Mesenchymal stem cell (in vitro differentiated cells and primary cell): ENCODE data around the gene MED9.

Source experiments
- DNase-seq: peaks from one replicate; pipeline ENCODE4 v3.0.0-alpha.2; 2013
- H2AFZ ChIP-seq: one replicate; pipeline ENCODE4 v1.6.1; 2013; ENCODE audit warnings: low read depth, mild to moderate bottlenecking, control low read depth, inconsistent platforms, low read length, moderate library complexity
- H2AK5ac ChIP-seq: 2 replicates; pipeline ENCODE4 v1.6.1; 2013; ENCODE audit warnings: low read length, moderate library complexity, mild to moderate bottlenecking, inconsistent platforms; ENCODE audit not compliant: severe bottlenecking
- H2BK120ac ChIP-seq: one replicate; pipeline ENCODE4 v1.6.1; 2013; ENCODE audit warnings: low read depth, mild to moderate bottlenecking, inconsistent platforms, low read length, moderate library complexity
- H2BK12ac ChIP-seq, 2 experiments: one replicate each; pipeline ENCODE4 v1.6.1; 2013; ENCODE audit warnings: inconsistent platforms in 2 of 2, low read length in 2 of 2, mild to moderate bottlenecking in 2 of 2, moderate library complexity in 2 of 2, control low read depth in 1 of 2
- H2BK15ac ChIP-seq: one replicate; pipeline ENCODE4 v1.6.1; 2013; ENCODE audit warnings: mild to moderate bottlenecking, low read depth, inconsistent platforms; ENCODE audit not compliant: poor library complexity, severe bottlenecking
- H2BK5ac ChIP-seq: 2 replicates; pipeline ENCODE4 v1.6.1; 2013; ENCODE audit warnings: low read depth, mild to moderate bottlenecking, low read length, control low read depth, inconsistent platforms; ENCODE audit not compliant: poor library complexity, severe bottlenecking
- H3K14ac ChIP-seq, 2 experiments: one replicate each; pipeline ENCODE4 v1.6.1; 2013; ENCODE audit warnings: inconsistent platforms in 2 of 2, low read length in 2 of 2, control low read depth in 1 of 2, mild to moderate bottlenecking in 1 of 2, moderate library complexity in 1 of 2
- H3K18ac ChIP-seq, 2 experiments: one replicate each; pipeline ENCODE4 v1.6.1; 2013; ENCODE audit warnings: inconsistent platforms in 2 of 2, low read length in 2 of 2, control low read depth in 1 of 2, low read depth in 1 of 2, mild to moderate bottlenecking in 1 of 2
- H3K23ac ChIP-seq, 2 experiments: one replicate each; pipeline ENCODE4 v1.6.1; 2013; ENCODE audit warnings: inconsistent platforms in 2 of 2, low read length in 2 of 2, mild to moderate bottlenecking in 2 of 2, moderate library complexity in 2 of 2, control low read depth in 1 of 2
- H3K27ac ChIP-seq: 2 replicates; pipeline ENCODE4 v1.5.1; 2013; ENCODE audit warnings: mild to moderate bottlenecking, moderate library complexity, low read length, control low read depth, inconsistent platforms; ENCODE audit not compliant: poor library complexity, severe bottlenecking
- H3K27me3 ChIP-seq, 2 experiments: 2 replicates each; pipeline versions ENCODE4 v1.6.1 to v1.7.0; 2013; ENCODE audit warnings: low read length in 2 of 2, mild to moderate bottlenecking in 2 of 2, moderate library complexity in 2 of 2, control low read depth in 1 of 2, inconsistent platforms in 1 of 2; ENCODE audit not compliant: control insufficient read depth in 1 of 2, insufficient read depth in 1 of 2
- H3K36me3 ChIP-seq, 2 experiments: 2 replicates each; pipeline versions ENCODE4 v1.6.1 to v1.7.0; 2013; ENCODE audit warnings: low read length in 2 of 2, control low read depth in 1 of 2, inconsistent platforms in 1 of 2, low read depth in 1 of 2, mild to moderate bottlenecking in 1 of 2; ENCODE audit not compliant: insufficient read depth in 2 of 2, control insufficient read depth in 1 of 2
- H3K4ac ChIP-seq, 2 experiments: one replicate each; pipeline ENCODE4 v1.6.1; 2013; ENCODE audit warnings: inconsistent platforms in 2 of 2, low read length in 2 of 2, mild to moderate bottlenecking in 2 of 2, moderate library complexity in 2 of 2, control low read depth in 1 of 2, low read depth in 1 of 2
- H3K4me1 ChIP-seq: 2 replicates; pipeline ENCODE4 v1.6.1; 2013; ENCODE audit warnings: low read depth, low read length, control low read depth; ENCODE audit not compliant: control insufficient read depth, insufficient read depth
- H3K4me2 ChIP-seq: 2 replicates; pipeline ENCODE4 v1.6.1; 2013; ENCODE audit warnings: low read length, mild to moderate bottlenecking, inconsistent platforms; ENCODE audit not compliant: poor library complexity, severe bottlenecking
- H3K4me3 ChIP-seq, 2 experiments: 2 replicates each; pipeline versions ENCODE4 v1.5.1 to v1.7.0; 2013; ENCODE audit warnings: low read length in 2 of 2, mild to moderate bottlenecking in 2 of 2, control low read depth in 1 of 2, low read depth in 1 of 2; ENCODE audit not compliant: insufficient read depth in 1 of 2
- H3K79me1 ChIP-seq: replicated peaks from 2 replicates; pipeline ENCODE4 v1.6.1; 2013; ENCODE audit warnings: mild to moderate bottlenecking, control low read depth, low read length, inconsistent platforms; ENCODE audit not compliant: poor library complexity, severe bottlenecking
- H3K9ac ChIP-seq: 2 replicates; pipeline ENCODE4 v1.7.0; 2013; ENCODE audit warnings: mild to moderate bottlenecking, low read length, moderate library complexity
- H3K9me3 ChIP-seq: 2 replicates; pipeline ENCODE4 v1.7.0; 2013; ENCODE audit warnings: mild to moderate bottlenecking, low read length; ENCODE audit not compliant: control insufficient read depth
- H4K8ac ChIP-seq: one replicate; pipeline ENCODE4 v1.6.1; 2013; ENCODE audit warnings: inconsistent platforms, mild to moderate bottlenecking, low read length, moderate library complexity
- H4K91ac ChIP-seq: one replicate; pipeline ENCODE4 v1.6.1; 2013; ENCODE audit warnings: mild to moderate bottlenecking, low read length, inconsistent platforms
- WGBS: methylation state at CpG from one replicate; pipeline ENCODE4 v1.1.7; 2013; ENCODE audit warnings: mixed read lengths; 5-methylcytosine and 5-hydroxymethylcytosine counted together

MED9 gene

DNA sequence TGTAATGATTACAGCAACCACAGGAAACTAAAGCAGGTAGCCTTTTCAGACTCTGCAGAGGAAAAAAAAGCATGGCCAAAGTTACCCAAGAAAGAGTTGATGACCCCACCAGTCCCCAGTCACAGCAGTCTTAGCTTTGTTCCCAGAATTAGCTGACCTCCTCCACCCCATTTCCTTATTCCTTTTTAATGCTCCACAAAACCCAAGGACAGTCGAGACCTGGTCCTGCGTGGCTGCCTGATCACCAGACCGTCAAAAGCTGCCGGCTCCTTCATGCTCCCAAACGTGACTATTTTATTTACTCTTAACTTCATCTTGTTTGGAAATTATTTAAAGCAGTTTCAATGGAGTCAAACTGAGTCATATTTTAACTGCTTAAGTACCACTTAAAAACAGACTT is 28.7 kb upstream of the MED9 start:
- Histone ChIP-seq H3K23ac (no peak overlapping the region), H4K91ac (no peak overlapping the region), H3K27ac (peak overlapping the region; percentile 31), H3K18ac (no peak overlapping the region), H3K4ac (no peak overlapping the region), H3K9me3 (no peaks in the 10 kb centered on the region), H3K4me2 (no peak overlapping the region), H3K4me1 (peaks cover 18% of the 10 kb centered on the region), H2AFZ (no peak overlapping the region), H4K8ac (no peak overlapping the region), H3K27me3 (peaks cover 5 to 8% of the 10 kb centered on the region in 2 experiments), H2BK120ac (no peak overlapping the region), H3K14ac (no peak overlapping the region), H2BK12ac (no peak overlapping the region), H2BK5ac (no peak overlapping the region), H2AK5ac (no peak overlapping the region), H2BK15ac (no peak overlapping the region), H3K4me3 (no peak overlapping the region), H3K36me3 (no peaks in the 10 kb centered on the region), H3K79me1 (no peaks in the 10 kb centered on the region), H3K9ac (no peak overlapping the region)
- no CpG with 5 or more reads among the region's 5 CpGs for WGBS
- no peak for DNase-seq

DNA sequence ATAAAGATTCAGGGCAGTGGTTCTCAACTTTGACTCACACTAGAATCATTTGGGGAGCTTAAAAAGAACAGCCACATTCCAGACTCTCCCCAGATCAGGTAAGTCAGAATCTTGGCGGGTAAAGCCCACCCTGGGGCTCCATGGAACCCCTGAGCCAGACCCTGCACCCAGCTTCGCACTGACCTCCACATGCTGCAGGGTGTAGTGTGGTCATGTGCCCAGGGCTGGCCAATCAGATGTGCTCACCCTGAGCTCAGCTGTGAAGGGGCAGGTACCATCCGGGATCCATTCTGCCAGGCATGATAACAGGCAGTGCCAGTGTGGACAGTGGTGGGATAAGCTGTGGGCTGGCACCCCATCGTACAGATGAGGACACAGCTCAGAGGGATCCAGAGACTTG is 28.1 kb upstream of the MED9 start:
- no peak overlapping the region for H3K4ac ChIP-seq
- no peak overlapping the region for H2BK120ac ChIP-seq
- no peaks in the 10 kb centered on the region for H3K36me3 ChIP-seq
- H3K79me1 ChIP-seq = no peaks in the 10 kb centered on the region
- no peak overlapping the region for H3K4me3 ChIP-seq
- no peak overlapping the region for H2AK5ac ChIP-seq
- no peak overlapping the region for H3K27ac ChIP-seq
- no peak overlapping the region for H4K8ac ChIP-seq
- H2AFZ ChIP-seq = no peak overlapping the region
- 88% methylated on average over 4 of the region's 4 CpGs for WGBS
- H2BK15ac ChIP-seq = no peak overlapping the region
- peaks cover 18% of the 10 kb centered on the region for H3K4me1 ChIP-seq
- no peak overlapping the region for H3K4me2 ChIP-seq
- H2BK12ac ChIP-seq = no peak overlapping the region
- H3K27me3 ChIP-seq = peaks cover 6 to 11% of the 10 kb centered on the region in 2 experiments
- H2BK5ac ChIP-seq = no peak overlapping the region
- H3K18ac ChIP-seq = no peak overlapping the region
- DNase-seq = no peak
- H3K9me3 ChIP-seq = no peaks in the 10 kb centered on the region
- H3K14ac ChIP-seq = no peak overlapping the region
- no peak overlapping the region for H4K91ac ChIP-seq
- no peak overlapping the region for H3K23ac ChIP-seq
- peak overlapping the region; percentile 18 for H3K9ac ChIP-seq

DNA sequence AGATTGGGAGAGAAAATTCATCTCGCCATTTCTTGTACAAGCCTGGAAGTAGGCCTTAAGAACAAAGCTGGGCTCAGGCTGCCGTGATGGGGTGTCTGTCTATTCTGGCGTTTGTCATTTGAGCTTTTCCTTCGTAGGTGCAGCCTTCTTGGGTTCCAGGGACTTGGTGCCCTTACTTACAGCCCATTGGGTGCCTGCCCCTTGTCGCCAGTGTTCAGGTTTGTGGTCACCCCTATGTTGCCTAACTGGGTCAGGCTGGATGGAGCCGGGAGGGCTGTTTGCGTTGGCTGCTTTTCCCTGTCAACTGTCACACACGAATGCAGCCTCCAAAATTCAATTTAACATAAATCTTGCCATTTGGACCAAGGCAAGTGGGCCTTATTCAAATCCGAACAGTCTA is 23.7 kb upstream of the MED9 start:
- Histone ChIP-seq H2BK120ac (no peak overlapping the region), H3K14ac (no peak overlapping the region), H4K91ac (no peak overlapping the region), H3K4me3 (no peak overlapping the region), H3K9ac (no peak overlapping the region), H2AK5ac (no peak overlapping the region), H2BK15ac (no peak overlapping the region), H3K79me1 (no peaks in the 10 kb centered on the region), H3K18ac (no peak overlapping the region), H3K27me3 (peaks cover 27 to 32% of the 10 kb centered on the region in 2 experiments), H3K23ac (no peak overlapping the region), H3K4me1 (peaks cover 2% of the 10 kb centered on the region), H3K36me3 (no peaks in the 10 kb centered on the region), H3K4me2 (no peak overlapping the region), H3K9me3 (no peaks in the 10 kb centered on the region), H3K4ac (no peak overlapping the region), H3K27ac (no peak overlapping the region), H4K8ac (no peak overlapping the region), H2BK5ac (no peak overlapping the region), H2BK12ac (no peak overlapping the region), H2AFZ (no peak overlapping the region)
- 70% methylated on average over 9 of the region's 9 CpGs for WGBS
- DNase-seq = no peak

DNA sequence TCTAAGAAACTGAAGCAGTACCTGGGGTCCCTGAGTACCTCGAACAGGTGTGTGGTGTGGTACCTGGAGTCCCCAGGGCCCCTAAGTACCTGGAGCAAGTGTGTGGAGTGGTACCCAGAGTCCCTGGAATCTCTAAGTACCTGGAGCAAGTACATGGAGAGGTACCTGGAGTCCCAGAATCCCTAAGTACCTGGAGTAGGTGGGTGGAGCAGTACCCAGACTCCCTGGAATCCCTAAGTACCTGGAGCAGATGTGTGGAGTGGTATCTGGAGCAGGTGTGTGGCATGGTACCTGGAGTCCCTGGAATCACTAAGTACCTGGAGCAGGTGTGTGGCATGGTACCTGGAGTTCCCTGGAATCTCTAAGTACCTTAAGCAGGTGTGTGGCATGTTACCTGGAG is 22.5 kb upstream of the MED9 start:
- no peak overlapping the region for H3K14ac ChIP-seq
- peaks cover 2% of the 10 kb centered on the region for H3K4me1 ChIP-seq
- H4K91ac ChIP-seq = no peak overlapping the region
- no peaks in the 10 kb centered on the region for H3K79me1 ChIP-seq
- WGBS = 80% methylated on average over 1 of the region's 1 CpG
- H2BK12ac ChIP-seq = no peak overlapping the region
- no peak overlapping the region for H3K18ac ChIP-seq
- no peaks in the 10 kb centered on the region for H3K36me3 ChIP-seq
- H3K9ac ChIP-seq = no peak overlapping the region
- H4K8ac ChIP-seq = no peak overlapping the region
- H3K27me3 ChIP-seq = peaks cover 27 to 32% of the 10 kb centered on the region in 2 experiments
- no peak overlapping the region for H2BK120ac ChIP-seq
- no peak overlapping the region for H2BK5ac ChIP-seq
- no peak overlapping the region for H3K4me2 ChIP-seq
- H3K4ac ChIP-seq = no peak overlapping the region
- DNase-seq = no peak
- H3K27ac ChIP-seq = no peak overlapping the region
- no peak overlapping the region for H3K4me3 ChIP-seq
- H3K23ac ChIP-seq = no peak overlapping the region
- no peak overlapping the region for H2AK5ac ChIP-seq
- no peak overlapping the region for H2AFZ ChIP-seq
- no peaks in the 10 kb centered on the region for H3K9me3 ChIP-seq
- no peak overlapping the region for H2BK15ac ChIP-seq
